K562 (cell line): ENCODE measurements around the gene FHIT. TPM values are rescaled to one million over a fixed set of nuclear protein-coding genes. Genes with fewer than 3 reads are reported as not detected.

Source experiments
- ATAC-seq: fragments of 200-7000 bp; cut with Tn5 transposase; 3 replicates; pipeline ENCODE4 v1.9.1; 2020; ENCODE audit warnings: moderate library complexity
- BruUV-seq: library from RNA; stranded (reverse); fragments of 400-500 nt; replicated peaks from 2 replicates; lab custom pipeline; 2021; lab: Mats Ljungman, UMichigan
- CTCF ChIA-PET: fragments of 300-600 bp; formaldehyde crosslinking; extraction: SDS; loops from one replicate; lab custom pipeline; 2021; ENCODE audit warnings: low intra/inter-chr PET ratio; lab: Yijun Ruan, JAX
- POLR2A ChIA-PET: fragments of 300-600, 350-650 bp; sonication (Branson Sonifier 250); formaldehyde crosslinking; extraction: SDS; loops from one replicate; lab custom pipeline; 2021; ENCODE audit warnings: antibody characterized with exemption, inconsistent platforms; lab: Yijun Ruan, JAX
- DNase-seq, 4 experiments: peaks; one replicate each; pipeline versions ENCODE4 v3.0.0 to v3.0.0-alpha.2; 2011 to 2018; ENCODE audit warnings: low spot score in 3 of 4, mixed read lengths in 3 of 4; ENCODE audit errors: extremely low read depth in 1 of 4
- FAIRE-seq: peaks from 2 replicates; lab custom pipeline; 2011; peaks lifted over from hg19 to GRCh38; lab: Jason Lieb, UNC
- H2AFZ ChIP-seq: 2 replicates; pipeline ENCODE4 v1.6.0; 2011; ENCODE audit warnings: low read depth, low read length, control low read depth, inconsistent platforms
- H3K27ac ChIP-seq: fragments of 200-600 bp; 3 replicates; pipeline ENCODE4 v1.8.0; 2011; ENCODE audit warnings: low read depth, mild to moderate bottlenecking, control low read depth, inconsistent platforms, low read length, moderate library complexity, mixed read lengths; ENCODE audit errors: extremely low read depth
- H3K27me3 ChIP-seq, 2 experiments: fragments of 300-600 bp in 1 of 2; 2 replicates in 1 of 2; 3 replicates in 1 of 2; pipeline versions ENCODE4 v1.6.0 to v1.8.0; 2011; ENCODE audit warnings: inconsistent platforms in 2 of 2, low read length in 2 of 2, mild to moderate bottlenecking in 1 of 2, mixed read lengths in 1 of 2, moderate library complexity in 1 of 2; ENCODE audit not compliant: control insufficient read depth in 2 of 2, insufficient read depth in 2 of 2
- H3K36me3 ChIP-seq: fragments of 300-600 bp; 3 replicates; pipeline ENCODE4 v1.8.0; 2011; ENCODE audit warnings: mild to moderate bottlenecking, low read length, inconsistent platforms; ENCODE audit not compliant: control insufficient read depth, insufficient read depth
- H3K4me1 ChIP-seq, 2 experiments: fragments of 200-600 bp in 1 of 2; replicated peaks in 1 of 2; 2 replicates in 1 of 2; 3 replicates in 1 of 2; pipeline versions ENCODE4 v1.5.1 to v1.8.0; 2011; ENCODE audit warnings: inconsistent platforms in 2 of 2, low read length in 2 of 2, mild to moderate bottlenecking in 1 of 2, mixed read lengths in 1 of 2, moderate library complexity in 1 of 2; ENCODE audit not compliant: control insufficient read depth in 2 of 2, insufficient read depth in 2 of 2
- H3K4me2 ChIP-seq: 2 replicates; pipeline ENCODE4 v1.6.1; 2011; ENCODE audit warnings: low read length, control low read depth, inconsistent platforms, mixed read lengths; ENCODE audit not compliant: insufficient read depth
- H3K4me3 ChIP-seq: fragments of 200-600 bp; sonication (generic), shearing (Covaris generic); 2 replicates; pipeline ENCODE4 v1.5.1; 2016; ENCODE audit warnings: control low read depth, inconsistent platforms
- H3K79me2 ChIP-seq: fragments of 200-600 bp; 3 replicates; pipeline ENCODE4 v1.8.0; 2011; ENCODE audit warnings: low read length, inconsistent platforms; ENCODE audit not compliant: control insufficient read depth, insufficient read depth
- H3K9ac ChIP-seq, 2 experiments: 2 replicates each; pipeline versions ENCODE4 v1.6.0 to v1.6.1; 2011; ENCODE audit warnings: low read depth in 2 of 2, low read length in 2 of 2, control low read depth in 1 of 2, inconsistent platforms in 1 of 2, mild to moderate bottlenecking in 1 of 2, mixed read lengths in 1 of 2; ENCODE audit not compliant: insufficient read depth in 1 of 2
- H3K9me1 ChIP-seq: one replicate; pipeline ENCODE4 v1.6.0; 2011; ENCODE audit warnings: inconsistent platforms, mild to moderate bottlenecking, low read length, moderate library complexity; ENCODE audit not compliant: control insufficient read depth, insufficient read depth
- H3K9me3 ChIP-seq: replicated peaks from 2 replicates; pipeline ENCODE4 v1.5.1; 2011; ENCODE audit warnings: low read depth, low read length, inconsistent platforms; ENCODE audit not compliant: control insufficient read depth, insufficient read depth
- H4K20me1 ChIP-seq: replicated peaks from 2 replicates; pipeline ENCODE4 v1.6.1; 2011; ENCODE audit warnings: low read length, inconsistent platforms, mixed read lengths; ENCODE audit not compliant: control insufficient read depth, insufficient read depth
- CEBPB ChIP-seq: fragments of 450-650 bp; IDR thresholded peaks from 2 replicates; pipeline ENCODE4 v1.6.1; 2016; ENCODE audit warnings: missing genetic modification characterization, missing compliant biosample characterization
- ERF ChIP-seq: fragments of 450-650 bp; formaldehyde crosslinking; IDR thresholded peaks from 2 replicates; pipeline ENCODE4 v1.4.0; 2020; ENCODE audit warnings: mild to moderate bottlenecking, mixed read lengths
- FOXK2 ChIP-seq, 2 experiments: fragments of 450-650 bp; IDR thresholded peaks in 1 of 2; conservative IDR thresholded peaks in 1 of 2; 2 replicates each; pipeline ENCODE4 v1.6.1; 2016; ENCODE audit warnings: low read depth in 2 of 2, mild to moderate bottlenecking in 1 of 2
- GATAD2B ChIP-seq: fragments of 450-650 bp; IDR thresholded peaks from 2 replicates; pipeline ENCODE4 v1.6.1; 2017; ENCODE audit warnings: mild to moderate bottlenecking, borderline replicate concordance
- HNRNPUL1 ChIP-seq: fragments of 200-400 bp; formaldehyde crosslinking; IDR thresholded peaks from 2 replicates; pipeline ENCODE4 v1.6.1; 2017; ENCODE audit warnings: low read length
- KAT8 ChIP-seq: fragments of 450-650 bp; IDR thresholded peaks from 2 replicates; pipeline ENCODE4 v1.6.1; 2016; ENCODE audit warnings: low read depth, mild to moderate bottlenecking
- PHF20 ChIP-seq: fragments of 450-650 bp; IDR thresholded peaks from 2 replicates; pipeline ENCODE4 v1.6.1; 2018; ENCODE audit not compliant: partially characterized antibody
- PURB ChIP-seq: sonication (generic); formaldehyde crosslinking; IDR thresholded peaks from 2 replicates; pipeline ENCODE4 v1.9.0; 2021; ENCODE audit warnings: low read depth, mild to moderate bottlenecking, missing genetic modification reagents
- RFX7 ChIP-seq: fragments of 250-450 bp; sonication (Bioruptor Pico); IDR thresholded peaks from 2 replicates; pipeline ENCODE4 v1.5.1; 2021; ENCODE audit warnings: mild to moderate bottlenecking
- SETDB1 ChIP-seq: IDR thresholded peaks from one replicate; pipeline ENCODE4 v1.6.1; 2012; ENCODE audit warnings: low read length, control low read depth, inconsistent platforms
- SMAD1 ChIP-seq: fragments of 150-350 bp; IDR thresholded peaks from 2 replicates; pipeline ENCODE4 v1.6.1; 2014; ENCODE audit warnings: low read length, low read depth; ENCODE audit not compliant: partially characterized antibody
- SRSF9 ChIP-seq: fragments of 200-400 bp; formaldehyde crosslinking; IDR thresholded peaks from 2 replicates; pipeline ENCODE4 v1.6.1; 2017; ENCODE audit warnings: low read depth, low read length, borderline replicate concordance
- STAT5A ChIP-seq: IDR thresholded peaks from 2 replicates; pipeline ENCODE4 v1.6.1; 2012; ENCODE audit warnings: low read length, inconsistent platforms, borderline replicate concordance
- WGBS: fragments of 100-300 bp; shearing (Covaris generic); methylation state at CpG from one replicate; pipeline ENCODE4 v1.1.6; 2016; ENCODE audit warnings: low coverage, mixed read lengths; ENCODE audit not compliant: insufficient coverage; ENCODE audit errors: missing lambda C conversion rate; 5-methylcytosine and 5-hydroxymethylcytosine counted together
- in situ Hi-C: fragments of 300-500 bp; cut with MboI; formaldehyde crosslinking; loops from 4 replicates; pipeline ENCODE4 v1.15.0; 2018; ENCODE audit warnings: inconsistent platforms, mixed read lengths
- intact Hi-C: fragments of 100-400 bp; cut with micrococcal nuclease; formaldehyde crosslinking; loops from 2 replicates; pipeline ENCODE4 v1.14.2; 2022
- polyA plus RNA-seq, 8 experiments: library from polyadenylated mRNA; depleted of rRNA in 4 of 8; stranded (reverse) in 5 of 8; unstranded in 3 of 8; fragments of >200 nt; fragmentation: Nextera tagmentation in 2 of 8; fragmentation: Illumina TruSeq in 1 of 8; extraction: Ambion mirVana in 2 of 8; extraction: Trizol in 1 of 8; gene quantifications; 2 replicates each; pipeline versions ENCODE4 v1.2.1 to v1.2.3, GENCODE V29; 2011 to 2014; ENCODE audit warnings: inconsistent platforms in 1 of 8, missing spikeins in 1 of 8
- total RNA-seq, 7 experiments: library from RNA; depleted of rRNA in 6 of 7; stranded (reverse); fragments of >200 nt in 6 of 7; fragmentation: Illumina TruSeq in 2 of 7; extraction: Trizol in 2 of 7; gene quantifications; 2 replicates each; pipeline versions ENCODE4 v1.2.1 to v1.2.3, GENCODE V29; 2011 to 2021; ENCODE audit warnings: low replicate concordance in 1 of 7
- TF ChIP-seq, protein P1 (sequence below): sonication (generic); formaldehyde crosslinking; IDR thresholded peaks from 2 replicates; pipeline ENCODE4 v1.4.0; 2020; ENCODE audit warnings: mild to moderate bottlenecking, missing genetic modification reagents
- TF ChIP-seq, protein P2 (sequence below): fragments of 250-450 bp; sonication (Bioruptor Pico); IDR thresholded peaks from 2 replicates; pipeline ENCODE4 v1.5.0; 2021; ENCODE audit warnings: mild to moderate bottlenecking, moderate library complexity
- TF ChIP-seq, protein P3 (sequence below): fragments of 450-650 bp; formaldehyde crosslinking; IDR thresholded peaks from 2 replicates; pipeline ENCODE4 v1.4.0; 2020; ENCODE audit warnings: mild to moderate bottlenecking, moderate library complexity

The FHIT gene
- total and polyA plus RNA-seq, 9 of the 15 experiments (the other 6 are each of a cell fraction or from before 2014, with no cell fraction given) = 1.7 to 9.1 (median 4.3) TPM

DNA sequence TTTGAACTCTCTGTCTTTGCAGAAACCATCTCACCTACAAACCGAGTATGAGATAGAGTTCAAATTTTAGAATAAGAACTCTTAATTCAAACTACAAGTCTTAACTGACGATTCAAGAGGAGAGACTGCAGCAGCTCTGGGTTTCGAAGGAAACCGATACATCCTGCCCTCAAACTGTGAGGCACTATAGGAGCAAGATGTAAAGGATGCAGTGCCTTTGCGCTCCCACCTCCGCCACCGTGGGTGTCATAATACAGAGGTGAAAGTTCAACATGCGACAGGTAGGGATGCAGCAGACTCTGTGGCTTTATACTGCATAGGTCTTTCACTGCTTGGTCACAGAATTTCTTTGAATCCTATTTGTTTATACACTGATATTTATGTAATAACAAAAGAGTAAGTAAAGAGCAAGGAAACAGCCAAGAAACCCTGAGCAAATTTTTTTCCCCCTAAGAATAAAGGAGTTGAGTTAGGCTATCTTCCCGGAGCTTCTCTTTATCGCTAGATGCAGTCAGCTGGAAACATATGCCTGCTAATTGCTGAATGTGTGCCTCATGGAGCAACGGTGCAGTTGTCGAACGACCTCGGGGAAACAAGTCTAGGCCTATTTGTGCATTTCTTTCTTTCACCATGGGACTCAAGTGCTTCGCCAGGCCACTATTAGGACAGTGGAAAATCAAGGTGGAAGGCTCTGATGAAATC lies 1103.9 kb downstream of the FHIT start (continued):
- TF ChIP-seq, protein P1, sequence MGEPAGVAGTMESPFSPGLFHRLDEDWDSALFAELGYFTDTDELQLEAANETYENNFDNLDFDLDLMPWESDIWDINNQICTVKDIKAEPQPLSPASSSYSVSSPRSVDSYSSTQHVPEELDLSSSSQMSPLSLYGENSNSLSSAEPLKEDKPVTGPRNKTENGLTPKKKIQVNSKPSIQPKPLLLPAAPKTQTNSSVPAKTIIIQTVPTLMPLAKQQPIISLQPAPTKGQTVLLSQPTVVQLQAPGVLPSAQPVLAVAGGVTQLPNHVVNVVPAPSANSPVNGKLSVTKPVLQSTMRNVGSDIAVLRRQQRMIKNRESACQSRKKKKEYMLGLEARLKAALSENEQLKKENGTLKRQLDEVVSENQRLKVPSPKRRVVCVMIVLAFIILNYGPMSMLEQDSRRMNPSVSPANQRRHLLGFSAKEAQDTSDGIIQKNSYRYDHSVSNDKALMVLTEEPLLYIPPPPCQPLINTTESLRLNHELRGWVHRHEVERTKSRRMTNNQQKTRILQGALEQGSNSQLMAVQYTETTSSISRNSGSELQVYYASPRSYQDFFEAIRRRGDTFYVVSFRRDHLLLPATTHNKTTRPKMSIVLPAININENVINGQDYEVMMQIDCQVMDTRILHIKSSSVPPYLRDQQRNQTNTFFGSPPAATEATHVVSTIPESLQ (CRISPR knock-in tag) = no peak
- TF ChIP-seq SRSF9 (no peak), RFX7 (no peak), SETDB1 (no peak), KAT8 (no peak), GATAD2B (no peak)

DNA sequence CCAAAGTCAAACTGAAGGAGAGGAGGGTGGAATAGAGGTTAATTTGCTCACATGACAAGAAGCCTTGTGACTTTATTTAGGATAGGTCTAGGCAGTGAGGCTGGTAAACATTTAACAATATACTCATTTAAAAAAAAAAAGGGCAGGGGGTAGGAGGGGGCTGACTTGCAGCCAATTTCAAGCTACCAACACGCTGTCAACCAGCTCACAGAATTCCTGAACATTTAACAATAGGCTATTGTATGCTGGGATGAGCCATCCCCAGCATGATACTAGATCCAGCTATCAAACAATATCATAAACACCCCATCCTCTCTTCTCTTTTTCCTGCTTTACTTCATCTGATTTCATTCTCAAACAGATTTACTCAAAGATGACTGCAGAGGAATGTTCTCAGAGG lies 1105.1 kb downstream of the FHIT start:
- intact Hi-C loops = no loop called here
- POLR2A ChIA-PET = no interaction called here
- TF ChIP-seq PURB (CRISPR knock-in tag) = no peak
- no peak for TF ChIP-seq CEBPB (tag)
- no peak for TF ChIP-seq SMAD1
- TF ChIP-seq, protein P2, sequence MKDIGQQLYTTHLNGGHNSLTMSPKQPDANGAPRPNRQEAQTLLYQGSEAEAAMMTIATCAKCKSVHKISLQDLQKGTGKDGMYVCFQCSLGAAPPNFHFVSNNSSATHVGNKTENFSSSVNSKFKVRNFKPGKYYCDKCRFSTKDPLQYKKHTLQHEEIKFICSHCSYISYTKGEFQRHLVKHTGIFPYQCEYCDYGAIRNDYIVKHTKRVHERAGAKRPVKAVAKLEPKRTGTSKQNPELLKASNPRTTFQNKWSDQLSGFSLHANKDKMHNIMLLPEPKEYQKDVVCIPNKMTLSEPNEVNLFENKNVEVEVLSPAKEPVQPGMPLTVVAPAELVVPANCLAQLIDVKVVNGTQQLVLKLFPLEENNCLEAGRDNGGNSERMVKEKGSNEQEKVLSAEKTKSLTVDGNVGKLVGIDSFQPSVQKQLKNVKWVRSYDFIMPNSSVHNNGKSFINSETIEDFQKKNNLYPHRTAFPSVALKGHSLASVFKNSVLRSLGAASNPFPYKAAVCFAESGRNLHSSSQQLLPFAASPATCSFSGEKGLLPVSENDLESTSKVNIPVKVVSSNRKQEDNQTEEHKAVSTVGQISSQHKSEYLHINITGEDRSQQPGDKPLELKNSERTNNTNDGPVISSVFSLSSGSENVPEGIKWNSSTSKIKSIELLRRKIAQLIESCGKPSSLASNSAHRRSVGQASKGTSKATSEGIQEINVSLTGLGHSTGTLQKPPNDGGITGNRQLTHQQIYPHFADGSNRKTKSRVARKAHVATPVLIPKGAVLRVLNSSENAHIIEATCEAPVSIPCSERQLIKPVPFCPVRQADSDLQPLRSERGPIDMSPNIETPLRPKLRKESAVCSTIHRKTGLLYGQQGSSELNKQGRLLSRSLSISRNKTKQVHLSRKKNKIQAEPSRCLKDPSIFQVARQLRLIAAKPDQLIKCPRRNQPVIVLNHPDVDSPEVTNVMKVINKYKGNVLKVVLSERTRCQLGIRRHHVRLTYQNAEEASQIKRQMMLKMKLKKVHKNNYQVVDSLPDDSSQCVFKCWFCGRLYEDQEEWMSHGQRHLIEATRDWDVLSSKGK (CRISPR knock-in tag) = no peak
- no peak for TF ChIP-seq STAT5A
- TF ChIP-seq, protein P3, sequence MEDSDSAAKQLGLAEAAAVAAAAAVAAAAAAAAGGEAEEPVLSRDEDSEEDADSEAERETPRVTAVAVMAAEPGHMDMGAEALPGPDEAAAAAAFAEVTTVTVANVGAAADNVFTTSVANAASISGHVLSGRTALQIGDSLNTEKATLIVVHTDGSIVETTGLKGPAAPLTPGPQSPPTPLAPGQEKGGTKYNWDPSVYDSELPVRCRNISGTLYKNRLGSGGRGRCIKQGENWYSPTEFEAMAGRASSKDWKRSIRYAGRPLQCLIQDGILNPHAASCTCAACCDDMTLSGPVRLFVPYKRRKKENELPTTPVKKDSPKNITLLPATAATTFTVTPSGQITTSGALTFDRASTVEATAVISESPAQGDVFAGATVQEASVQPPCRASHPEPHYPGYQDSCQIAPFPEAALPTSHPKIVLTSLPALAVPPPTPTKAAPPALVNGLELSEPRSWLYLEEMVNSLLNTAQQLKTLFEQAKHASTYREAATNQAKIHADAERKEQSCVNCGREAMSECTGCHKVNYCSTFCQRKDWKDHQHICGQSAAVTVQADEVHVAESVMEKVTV (CRISPR knock-in tag) = no peak
- TF ChIP-seq ERF (CRISPR knock-in tag) = no peak
- TF ChIP-seq FOXK2 (conservative IDR thresholded peaks at IDR 0.05 in 1 of 2, IDR thresholded peaks at IDR 0.05 in 1 of 2; ENCODE audit: low read depth in 2 of 2) = no peak
- TF ChIP-seq PHF20 = no peak
- TF ChIP-seq HNRNPUL1 = no peak

More for the DNA sequence above, 1105.1 kb downstream of the FHIT start:
- no peak for FAIRE-seq
- no peak overlapping the region for H3K4me3 ChIP-seq
- ATAC-seq = no peak
- H3K9me1 ChIP-seq = no peaks in the 10 kb centered on the region
- no peak overlapping the region for H3K9ac ChIP-seq
- no peaks in the 10 kb centered on the region for H3K4me1 ChIP-seq
- no peaks in the 10 kb centered on the region for H3K9me3 ChIP-seq
- H3K79me2 ChIP-seq = no peaks in the 10 kb centered on the region
- CTCF ChIA-PET = no interaction called here
- H3K36me3 ChIP-seq = no peaks in the 10 kb centered on the region
- no peaks in the 10 kb centered on the region for H4K20me1 ChIP-seq
- BruUV-seq = no TSS peak
- H3K4me2 ChIP-seq = no peak overlapping the region
- 14% methylated on average over 1 of the region's 1 CpG for WGBS
- no peak overlapping the region for H2AFZ ChIP-seq
- DNase-seq = no peak
- H3K27me3 ChIP-seq = no peaks in the 10 kb centered on the region
- in situ Hi-C loops = no loop called here
- H3K27ac ChIP-seq = no peak overlapping the region
